ENCODE results near the gene PRSS53. TPM values are rescaled to one million over a fixed set of nuclear protein-coding genes. Genes with fewer than 3 reads are reported as not detected.

PRSS53 gene
- total RNA-seq, 2 donors from 2014 or later, result 1.7 to 2.8 TPM

- Histone ChIP-seq H3K9me3 (ENCODE audit: control insufficient read depth, low read length) (no peaks in the 10 kb centered on the region), H3K27ac (ENCODE audit: low read depth, low read length) (no peak overlapping the region), H3K4me3 (ENCODE audit: low read length) (no peak overlapping the region), H3K9ac (ENCODE audit: extremely low read depth, low read length, poor library complexity, severe bottlenecking) (no peak overlapping the region), H3K36me3 (ENCODE audit: control insufficient read depth, insufficient read depth, low read length) (peaks cover 33% of the 10 kb centered on the region), H3K4me1 (ENCODE audit: control insufficient read depth, insufficient read depth, low read length) (no peaks in the 10 kb centered on the region), H3K27me3 (ENCODE audit: control insufficient read depth, insufficient read depth, low read length, poor library complexity, severe bottlenecking) (no peaks in the 10 kb centered on the region)
- H3K27me3 Mint-ChIP-seq (ENCODE audit: insufficient read depth), result no peaks in the 10 kb centered on the region
- TF ChIP-seq CTCF (conservative IDR thresholded peaks at IDR 0.05), result no peak
- H3K4me3 Mint-ChIP-seq, result peak overlapping the region; percentile 57
- DNase-seq, result no peak
- peaks cover 1% of the 10 kb centered on the region for H3K9me3 Mint-ChIP-seq
- no peaks in the 10 kb centered on the region for H3K4me1 Mint-ChIP-seq
- no peak overlapping the region for H3K27ac Mint-ChIP-seq
- peaks cover 32% of the 10 kb centered on the region for H3K36me3 Mint-ChIP-seq (ENCODE audit: low read depth)
- WGBS, 2 experiments (ENCODE audit: insufficient coverage in 1 of 2, insufficient read length in 1 of 2), result 94 to 97% methylated on average over 20 to 26 of the region's 26 CpGs
Measured at GRCh38 chr16:31110106-31111034, 21.6 kb upstream of the PRSS53 start.

GRCh38 chr16:31109622-31110021 lies 20.9 kb upstream of the PRSS53 start:
- H3K36me3 Mint-ChIP-seq (ENCODE audit: low read depth), result peaks cover 32% of the 10 kb centered on the region
- Histone ChIP-seq H3K27me3 (ENCODE audit: control insufficient read depth, insufficient read depth, low read length, poor library complexity, severe bottlenecking) (no peaks in the 10 kb centered on the region), H3K4me3 (ENCODE audit: low read length) (no peak overlapping the region), H3K9me3 (ENCODE audit: control insufficient read depth, low read length) (no peaks in the 10 kb centered on the region), H3K4me1 (ENCODE audit: control insufficient read depth, insufficient read depth, low read length) (no peaks in the 10 kb centered on the region), H3K9ac (ENCODE audit: extremely low read depth, low read length, poor library complexity, severe bottlenecking) (no peak overlapping the region), H3K36me3 (ENCODE audit: control insufficient read depth, insufficient read depth, low read length) (peaks cover 33% of the 10 kb centered on the region), H3K27ac (ENCODE audit: low read depth, low read length) (no peak overlapping the region)
- peaks cover 2% of the 10 kb centered on the region for H3K9me3 Mint-ChIP-seq
- TF ChIP-seq CTCF (conservative IDR thresholded peaks at IDR 0.05), result no peak
- H3K27me3 Mint-ChIP-seq (ENCODE audit: insufficient read depth), result no peaks in the 10 kb centered on the region
- H3K4me1 Mint-ChIP-seq, result no peaks in the 10 kb centered on the region
- no peak for DNase-seq
- H3K27ac Mint-ChIP-seq, result no peak overlapping the region
- peak overlapping the region; percentile 57 for H3K4me3 Mint-ChIP-seq
- 94% methylated on average over 8 to 12 of the region's 12 CpGs for WGBS, 2 experiments (ENCODE audit: insufficient coverage in 1 of 2, insufficient read length in 1 of 2)

- H3K4me3 ChIP-seq (ENCODE audit: low read length), result peak overlapping the region; percentile 80
- no peaks in the 10 kb centered on the region for H3K4me1 ChIP-seq (ENCODE audit: control insufficient read depth, insufficient read depth, low read length)
- H3K36me3 Mint-ChIP-seq (ENCODE audit: low read depth), result peaks cover 32% of the 10 kb centered on the region
- H3K27ac Mint-ChIP-seq, result no peak overlapping the region
- peaks cover 2% of the 10 kb centered on the region for H3K9me3 Mint-ChIP-seq
- H3K27me3 ChIP-seq (ENCODE audit: control insufficient read depth, insufficient read depth, low read length, poor library complexity, severe bottlenecking), result no peaks in the 10 kb centered on the region
- WGBS, 2 experiments (ENCODE audit: insufficient coverage in 1 of 2, insufficient read length in 1 of 2), result 63 to 76% methylated on average over 35 to 57 of the region's 57 CpGs
- no peaks in the 10 kb centered on the region for H3K4me1 Mint-ChIP-seq
- peaks cover 33% of the 10 kb centered on the region for H3K36me3 ChIP-seq (ENCODE audit: control insufficient read depth, insufficient read depth, low read length)
- no peaks in the 10 kb centered on the region for H3K9me3 ChIP-seq (ENCODE audit: control insufficient read depth, low read length)
- no peak for TF ChIP-seq CTCF (conservative IDR thresholded peaks at IDR 0.05)
- H3K4me3 Mint-ChIP-seq, result peak overlapping the region; percentile 57
- DNase-seq, result no peak
- H3K9ac ChIP-seq (ENCODE audit: extremely low read depth, low read length, poor library complexity, severe bottlenecking), result peak overlapping the region; percentile 38
- H3K27ac ChIP-seq (ENCODE audit: low read depth, low read length), result no peak overlapping the region
- H3K27me3 Mint-ChIP-seq (ENCODE audit: insufficient read depth), result no peaks in the 10 kb centered on the region
Measured at GRCh38 chr16:31108794-31109558, 20.2 kb upstream of the PRSS53 start.

Data from endodermal cell (in vitro differentiated cells).